Astrocyte (in vitro differentiated cells and primary cell): ENCODE data around the gene MIEF1. TPM values are rescaled to one million over a fixed set of nuclear protein-coding genes. Genes with fewer than 3 reads are reported as not detected.
A peak's percentile ranks its signal among the peaks of the same experiment; 100 is the strongest.

Experiments
- DNase-seq: peaks from one replicate; pipeline ENCODE4 v3.0.0-alpha.2; 2010; ENCODE audit warnings: low read depth
- FAIRE-seq: peaks from 2 replicates; lab custom pipeline; 2011; peaks lifted over from hg19 to GRCh38; lab: Jason Lieb, UNC
- H2AFZ ChIP-seq: 2 replicates; pipeline ENCODE4 v1.6.0; 2012; ENCODE audit warnings: low read depth, low read length, inconsistent platforms
- H3K27ac ChIP-seq: 2 replicates; pipeline ENCODE4 v1.5.1; 2011; ENCODE audit warnings: low read depth, low read length, inconsistent platforms
- H3K27me3 ChIP-seq: 2 replicates; pipeline ENCODE4 v1.6.0; 2011; ENCODE audit warnings: low read length, inconsistent platforms; ENCODE audit not compliant: insufficient read depth
- H3K36me3 ChIP-seq: 2 replicates; pipeline ENCODE4 v1.5.1; 2011; ENCODE audit warnings: low read length, inconsistent platforms; ENCODE audit not compliant: insufficient read depth
- H3K4me1 ChIP-seq: 2 replicates; pipeline ENCODE4 v1.5.1; 2011; ENCODE audit warnings: low read length, inconsistent platforms; ENCODE audit not compliant: insufficient read depth
- H3K4me2 ChIP-seq: 2 replicates; pipeline ENCODE4 v1.6.0; 2012; ENCODE audit warnings: low read length, inconsistent platforms
- H3K4me3 ChIP-seq: 2 replicates; pipeline ENCODE4 v1.5.1; 2011; ENCODE audit warnings: low read depth, mild to moderate bottlenecking, low read length, inconsistent platforms; ENCODE audit not compliant: insufficient read depth
- H3K79me2 ChIP-seq: 2 replicates; pipeline ENCODE4 v1.6.0; 2012; ENCODE audit warnings: mild to moderate bottlenecking, low read length, inconsistent platforms; ENCODE audit not compliant: insufficient read depth
- H3K9ac ChIP-seq: 2 replicates; pipeline ENCODE4 v1.6.0; 2012; ENCODE audit warnings: mild to moderate bottlenecking, low read length, inconsistent platforms
- H3K9me3 ChIP-seq: 2 replicates; pipeline ENCODE4 v1.5.1; 2012; ENCODE audit warnings: low read depth, mild to moderate bottlenecking, low read length, inconsistent platforms; ENCODE audit not compliant: insufficient read depth
- H4K20me1 ChIP-seq: 2 replicates; pipeline ENCODE4 v1.6.0; 2012; ENCODE audit warnings: low read length, inconsistent platforms; ENCODE audit not compliant: insufficient read depth
- H3K27ac Mint-ChIP-seq: one replicate; pipeline ENCODE4 v1.8.0; 2021; ENCODE audit warnings: mild to moderate bottlenecking, mixed read lengths; ENCODE audit not compliant: unreplicated experiment
- H3K27me3 Mint-ChIP-seq: one replicate; pipeline ENCODE4 v1.8.0; 2021; ENCODE audit warnings: low read depth, mixed read lengths; ENCODE audit not compliant: unreplicated experiment
- H3K36me3 Mint-ChIP-seq: one replicate; pipeline ENCODE4 v1.8.0; 2021; ENCODE audit warnings: low read depth, mixed read lengths; ENCODE audit not compliant: unreplicated experiment
- H3K4me1 Mint-ChIP-seq: one replicate; pipeline ENCODE4 v1.8.0; 2021; ENCODE audit warnings: low read depth, mixed read lengths; ENCODE audit not compliant: unreplicated experiment
- H3K4me3 Mint-ChIP-seq: one replicate; pipeline ENCODE4 v1.8.0; 2021; ENCODE audit warnings: mild to moderate bottlenecking, moderate library complexity, mixed read lengths; ENCODE audit not compliant: unreplicated experiment
- H3K9me3 Mint-ChIP-seq: one replicate; pipeline ENCODE4 v1.8.0; 2021; ENCODE audit warnings: mild to moderate bottlenecking, mixed read lengths; ENCODE audit not compliant: unreplicated experiment
- CTCF ChIP-seq: IDR thresholded peaks from 2 replicates; pipeline ENCODE4 v1.5.1; 2011; ENCODE audit warnings: low read depth, mild to moderate bottlenecking, inconsistent platforms, low read length, moderate library complexity; ENCODE audit not compliant: insufficient read depth
- EZH2 ChIP-seq: IDR thresholded peaks from 2 replicates; pipeline ENCODE4 v1.6.1; 2012; ENCODE audit warnings: mild to moderate bottlenecking, low read length, inconsistent platforms; ENCODE audit not compliant: insufficient read depth
- total RNA-seq: library from RNA; stranded (reverse); gene quantifications from 2 replicates; pipeline ENCODE4 v1.2.1, GENCODE V29; 2021

MIEF1 gene
- total RNA-seq, 1 donor from 2014 or later, result 35.6 TPM

DNA sequence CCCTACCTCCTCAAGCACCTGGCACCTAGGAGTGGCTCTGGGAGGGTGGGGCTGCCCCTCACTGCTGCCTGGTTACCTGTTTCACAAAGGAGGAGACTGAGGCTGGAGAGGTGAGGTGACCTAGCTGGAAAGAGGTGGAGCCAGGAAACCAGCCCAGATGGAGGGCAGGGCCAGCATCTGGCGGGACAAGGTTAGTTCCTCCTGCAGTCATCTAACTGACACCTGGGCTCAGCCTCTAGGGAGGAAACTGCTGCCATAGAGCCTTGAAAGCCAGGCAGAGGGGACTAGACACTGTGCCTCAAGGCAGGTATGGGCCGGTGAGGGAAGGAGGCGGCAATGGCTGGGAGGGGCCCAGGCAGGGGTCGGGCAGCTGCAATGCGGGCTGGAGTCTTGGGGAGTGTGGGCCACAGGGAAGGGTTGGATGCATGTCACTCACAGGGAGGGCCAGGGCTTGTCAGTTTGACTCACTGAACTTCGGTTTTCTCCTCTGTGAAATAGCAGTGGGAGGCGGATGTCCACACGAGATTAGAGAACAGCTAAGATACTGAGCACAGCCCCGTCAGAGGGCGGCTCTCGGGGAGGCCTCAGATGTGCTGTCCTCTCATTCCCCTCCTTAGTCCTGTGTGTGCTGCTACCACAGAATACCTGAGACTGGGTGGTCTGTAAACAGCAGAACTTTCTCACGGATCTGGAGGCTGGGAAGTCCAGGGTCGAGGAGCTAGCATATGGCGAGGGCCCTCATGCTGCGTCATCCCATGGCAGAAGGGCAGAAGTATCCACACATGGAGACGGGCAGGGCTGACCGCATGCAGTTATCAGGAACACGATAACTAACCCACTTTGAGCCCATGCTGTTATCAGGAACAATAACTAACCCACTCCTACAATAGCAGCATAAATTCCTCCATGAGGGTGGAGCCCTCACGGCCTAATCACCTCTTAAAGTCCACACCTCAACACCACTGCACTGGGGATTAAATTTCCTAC lies 29.2 kb upstream of the MIEF1 start:
- Histone ChIP-seq H4K20me1 (no peaks in the 10 kb centered on the region), H3K4me3 (no peak overlapping the region), H3K36me3 (no peaks in the 10 kb centered on the region), H3K4me1 (peaks cover 20% of the 10 kb centered on the region), H2AFZ (no peak overlapping the region), H3K27ac (no peak overlapping the region), H3K9me3 (no peaks in the 10 kb centered on the region), H3K9ac (no peak overlapping the region), H3K27me3 (peaks cover 2% of the 10 kb centered on the region), H3K4me2 (peak overlapping the region; percentile 64), H3K79me2 (no peaks in the 10 kb centered on the region)
- peaks cover 5% of the 10 kb centered on the region for H3K27me3 Mint-ChIP-seq
- DNase-seq (no peak), FAIRE-seq (no peak)
- TF ChIP-seq EZH2 (no peak), CTCF (no peak)
- H3K4me1 Mint-ChIP-seq, result peaks cover 44% of the 10 kb centered on the region
- H3K36me3 Mint-ChIP-seq, result no peaks in the 10 kb centered on the region
- H3K27ac Mint-ChIP-seq, result peak overlapping the region; percentile 72
- H3K9me3 Mint-ChIP-seq, result no peaks in the 10 kb centered on the region
- H3K4me3 Mint-ChIP-seq, result peak overlapping the region; percentile 64

- FAIRE-seq (no peak), DNase-seq (no peak)
- H3K4me2 ChIP-seq, result no peak overlapping the region
- H3K4me1 Mint-ChIP-seq, result peaks cover 44% of the 10 kb centered on the region
- no peak overlapping the region for H2AFZ ChIP-seq
- H3K4me3 ChIP-seq, result no peak overlapping the region
- no peaks in the 10 kb centered on the region for H3K36me3 ChIP-seq
- H3K4me1 ChIP-seq, result peaks cover 20% of the 10 kb centered on the region
- no peak overlapping the region for H3K4me3 Mint-ChIP-seq
- no peaks in the 10 kb centered on the region for H3K36me3 Mint-ChIP-seq
- no peaks in the 10 kb centered on the region for H3K9me3 ChIP-seq
- H3K9me3 Mint-ChIP-seq, result no peaks in the 10 kb centered on the region
- H3K79me2 ChIP-seq, result no peaks in the 10 kb centered on the region
- H3K27ac ChIP-seq, result no peak overlapping the region
- no peaks in the 10 kb centered on the region for H4K20me1 ChIP-seq
- TF ChIP-seq CTCF, result no peak
- TF ChIP-seq EZH2, result no peak
- no peak overlapping the region for H3K9ac ChIP-seq
- H3K27me3 ChIP-seq, result peaks cover 2% of the 10 kb centered on the region
- no peaks in the 10 kb centered on the region for H3K27me3 Mint-ChIP-seq
- H3K27ac Mint-ChIP-seq, result no peak overlapping the region
Observed at GRCh38 chr22:39473851-39474250, 28.2 kb upstream of the MIEF1 start.
